IMR-90 (cell line): ENCODE data around the gene MYBPC3. TPM values are rescaled to one million over a fixed set of nuclear protein-coding genes. Genes with fewer than 3 reads are reported as not detected.

Experiments
- ATAC-seq: fragments of 200-7000 bp; cut with Tn5 transposase; 2 replicates; pipeline ENCODE4 v1.9.1; 2020; ENCODE audit warnings: low read depth, mild to moderate bottlenecking, moderate library complexity
- BruUV-seq: library from RNA; stranded (reverse); fragments of 400-500 nt; replicated peaks from 2 replicates; lab custom pipeline; 2021; lab: Mats Ljungman, UMichigan
- CTCF ChIA-PET: fragments of 300-600 bp; formaldehyde crosslinking; extraction: SDS; loops from one replicate; lab custom pipeline; 2021; ENCODE audit warnings: antibody characterized with exemption; lab: Yijun Ruan, JAX
- POLR2A ChIA-PET: fragments of 300-600 bp; sonication (Branson Sonifier 250); formaldehyde crosslinking; loops from one replicate; lab custom pipeline; 2022; ENCODE audit warnings: antibody characterized with exemption; ENCODE audit not compliant: unreplicated experiment; lab: Charles Lee
- DNase-seq: peaks from one replicate; pipeline ENCODE4 v3.0.0; 2013
- H2AFZ ChIP-seq: replicated peaks from 2 replicates; pipeline ENCODE3; 2013; ENCODE audit warnings: low read length, mild to moderate bottlenecking; ENCODE audit not compliant: poor library complexity
- H2AK5ac ChIP-seq: 2 replicates; pipeline ENCODE4 v1.6.1; 2013; ENCODE audit warnings: low read depth, low read length, inconsistent platforms
- H2AK9ac ChIP-seq: replicated peaks from 2 replicates; pipeline ENCODE3; 2013; ENCODE audit warnings: mild to moderate bottlenecking, low read depth, low read length, moderate library complexity; ENCODE audit not compliant: poor library complexity
- H2BK120ac ChIP-seq: 2 replicates; pipeline ENCODE4 v1.6.1; 2013; ENCODE audit warnings: low read depth, low read length, inconsistent platforms
- H2BK15ac ChIP-seq: 3 replicates; pipeline ENCODE4 v1.6.1; 2013; ENCODE audit warnings: low read depth, low read length, inconsistent platforms
- H2BK20ac ChIP-seq: 2 replicates; pipeline ENCODE4 v1.6.1; 2013; ENCODE audit warnings: low read depth, mild to moderate bottlenecking, inconsistent platforms, low read length, moderate library complexity
- H2BK5ac ChIP-seq: 2 replicates; pipeline ENCODE4 v1.6.1; 2013; ENCODE audit warnings: mild to moderate bottlenecking, low read depth, low read length, inconsistent platforms; ENCODE audit not compliant: poor library complexity, severe bottlenecking
- H3K14ac ChIP-seq: replicated peaks from 2 replicates; pipeline ENCODE4 v1.6.1; 2013; ENCODE audit warnings: low read depth, low read length, inconsistent platforms
- H3K18ac ChIP-seq: 2 replicates; pipeline ENCODE4 v1.6.1; 2013; ENCODE audit warnings: low read depth, low read length, control low read depth
- H3K23ac ChIP-seq: 2 replicates; pipeline ENCODE4 v1.6.1; 2013; ENCODE audit warnings: low read depth, low read length, inconsistent platforms
- H3K27ac ChIP-seq: 2 replicates; pipeline ENCODE4 v1.5.1; 2013; ENCODE audit warnings: mild to moderate bottlenecking, control low read depth, low read length; ENCODE audit not compliant: insufficient read depth
- H3K27me3 ChIP-seq: 2 replicates; pipeline ENCODE4 v1.6.1; 2013; ENCODE audit warnings: low read length; ENCODE audit not compliant: control insufficient read depth, insufficient read depth
- H3K36me3 ChIP-seq: 2 replicates; pipeline ENCODE4 v1.6.1; 2013; ENCODE audit warnings: low read length, mixed read lengths; ENCODE audit not compliant: control insufficient read depth, insufficient read depth
- H3K4ac ChIP-seq: 2 replicates; pipeline ENCODE4 v1.6.1; 2013; ENCODE audit warnings: low read depth, low read length, inconsistent platforms
- H3K4me1 ChIP-seq: 2 replicates; pipeline ENCODE4 v1.6.1; 2013; ENCODE audit warnings: low read length, mixed read lengths; ENCODE audit not compliant: control insufficient read depth, insufficient read depth
- H3K4me2 ChIP-seq: 2 replicates; pipeline ENCODE4 v1.6.1; 2013; ENCODE audit warnings: low read depth, mild to moderate bottlenecking, control low read depth, low read length, moderate library complexity
- H3K4me3 ChIP-seq: 2 replicates; pipeline ENCODE4 v1.5.1; 2013; ENCODE audit warnings: low read depth, mild to moderate bottlenecking, control low read depth, low read length, moderate library complexity; ENCODE audit not compliant: insufficient read depth
- H3K56ac ChIP-seq: 2 replicates; pipeline ENCODE4 v1.6.1; 2013; ENCODE audit warnings: low read length, inconsistent platforms; ENCODE audit not compliant: insufficient read depth; ENCODE audit errors: extremely low read depth
- H3K79me1 ChIP-seq, 2 experiments: 2 replicates each; pipeline ENCODE4 v1.6.1; 2013; ENCODE audit warnings: low read length in 2 of 2, inconsistent platforms in 1 of 2, low read depth in 1 of 2
- H3K9ac ChIP-seq: 2 replicates; pipeline ENCODE4 v1.6.1; 2013; ENCODE audit warnings: low read depth, low read length, control low read depth
- H3K9me1 ChIP-seq: 2 replicates; pipeline ENCODE4 v1.6.1; 2013; ENCODE audit warnings: low read length, inconsistent platforms; ENCODE audit not compliant: insufficient read depth
- H3K9me3 ChIP-seq: 2 replicates; pipeline ENCODE4 v1.6.1; 2013; ENCODE audit warnings: low read length; ENCODE audit not compliant: control insufficient read depth, insufficient read depth
- H4K20me1 ChIP-seq: 2 replicates; pipeline ENCODE4 v1.6.1; 2013; ENCODE audit warnings: low read length, inconsistent platforms; ENCODE audit not compliant: insufficient read depth
- H4K5ac ChIP-seq: 2 replicates; pipeline ENCODE4 v1.6.1; 2013; ENCODE audit warnings: mild to moderate bottlenecking, low read depth, low read length, control low read depth
- H4K8ac ChIP-seq, 2 experiments: 2 replicates each; pipeline ENCODE4 v1.6.1; 2013; ENCODE audit warnings: low read depth in 2 of 2, low read length in 2 of 2, control low read depth in 1 of 2, inconsistent platforms in 1 of 2
- H4K91ac ChIP-seq: 2 replicates; pipeline ENCODE4 v1.6.1; 2013; ENCODE audit warnings: low read depth, low read length, inconsistent platforms; ENCODE audit not compliant: insufficient read depth
- BHLHE40 ChIP-seq: fragments of 150-350 bp; IDR thresholded peaks from 2 replicates; pipeline ENCODE4 v1.6.1; 2016; ENCODE audit warnings: mild to moderate bottlenecking, low read depth, low read length
- CEBPB ChIP-seq: IDR thresholded peaks from 2 replicates; pipeline ENCODE4 v1.6.1; 2012; ENCODE audit warnings: low read depth, low read length, improper control_type of control experiment
- CHD1 ChIP-seq: IDR thresholded peaks from 2 replicates; pipeline ENCODE4 v1.6.1; 2012; ENCODE audit warnings: low read depth, low read length, improper control_type of control experiment
- MAFK ChIP-seq: IDR thresholded peaks from 2 replicates; pipeline ENCODE4 v1.6.1; 2012; ENCODE audit warnings: low read depth, low read length, improper control_type of control experiment
- MXI1 ChIP-seq: IDR thresholded peaks from 2 replicates; pipeline ENCODE4 v1.6.1; 2012; ENCODE audit warnings: low read depth, mild to moderate bottlenecking, low read length, moderate library complexity, borderline replicate concordance
- POLR2A ChIP-seq: IDR thresholded peaks from 2 replicates; pipeline ENCODE4 v1.6.1; 2012; ENCODE audit warnings: mild to moderate bottlenecking, low read depth, low read length
- RAD21 ChIP-seq: IDR thresholded peaks from 2 replicates; pipeline ENCODE4 v1.6.1; 2012; ENCODE audit warnings: low read length, improper control_type of control experiment
- RCOR1 ChIP-seq: IDR thresholded peaks from 2 replicates; pipeline ENCODE4 v1.6.1; 2012; ENCODE audit warnings: mild to moderate bottlenecking, low read length, improper control_type of control experiment; ENCODE audit not compliant: insufficient replicate concordance
- RFX5 ChIP-seq: IDR thresholded peaks from 2 replicates; pipeline ENCODE4 v1.8.0; 2012; ENCODE audit warnings: low read depth, mild to moderate bottlenecking, low read length, moderate library complexity
- WGBS, 2 experiments: methylation state at CpG; one replicate each; pipeline versions ENCODE4 v1.1.5 to v1.1.7; 2013; ENCODE audit warnings: missing lambda C conversion rate in 2 of 2; ENCODE audit not compliant: insufficient read length in 1 of 2; ENCODE audit errors: extremely low coverage in 2 of 2; 5-methylcytosine and 5-hydroxymethylcytosine counted together
- dilution Hi-C: fragments of 300-500 bp; cut with HindIII; formaldehyde crosslinking; loops from one replicate; pipeline ENCODE4 v1.14.3; 2018; ENCODE audit warnings: low sequenced_read_pairs; ENCODE audit not compliant: unreplicated experiment
- in situ Hi-C: fragments of 300-500 bp; cut with MboI; formaldehyde crosslinking; loops from 3 replicates; pipeline ENCODE4 v1.14.3; 2019; ENCODE audit warnings: low sequenced_read_pairs, inconsistent platforms, mixed read lengths
- intact Hi-C: fragments of 100-400 bp; cut with micrococcal nuclease; formaldehyde crosslinking; loops from 2 replicates; pipeline ENCODE4 v1.10.0; 2022
- polyA plus RNA-seq, 3 experiments: library from polyadenylated mRNA; depleted of rRNA; stranded (reverse); fragments of >200 nt; gene quantifications; 2 replicates each; pipeline ENCODE4 v1.2.3, GENCODE V29; 2012; ENCODE audit warnings: low replicate concordance in 1 of 3
- total RNA-seq: library from RNA; depleted of rRNA; stranded (reverse); fragments of >200 nt; gene quantifications from 2 replicates; pipeline ENCODE4 v1.2.3, GENCODE V29; 2012
- TF ChIP-seq, protein P1 (sequence below): fragments of 150-350 bp; IDR thresholded peaks from 2 replicates; pipeline ENCODE4 v1.6.1; 2017; ENCODE audit warnings: mild to moderate bottlenecking, antibody characterized with exemption, low read length, low read depth
- TF ChIP-seq, protein P2 (sequence below): conservative IDR thresholded peaks from 2 replicates; pipeline ENCODE4 v1.5.1; 2012; ENCODE audit warnings: mild to moderate bottlenecking, low read depth, low read length, improper control_type of control experiment

The MYBPC3 gene
- total and polyA plus RNA-seq, 2 of the 4 experiments (the other 2 are of a cell fraction), result not detected

DNA sequence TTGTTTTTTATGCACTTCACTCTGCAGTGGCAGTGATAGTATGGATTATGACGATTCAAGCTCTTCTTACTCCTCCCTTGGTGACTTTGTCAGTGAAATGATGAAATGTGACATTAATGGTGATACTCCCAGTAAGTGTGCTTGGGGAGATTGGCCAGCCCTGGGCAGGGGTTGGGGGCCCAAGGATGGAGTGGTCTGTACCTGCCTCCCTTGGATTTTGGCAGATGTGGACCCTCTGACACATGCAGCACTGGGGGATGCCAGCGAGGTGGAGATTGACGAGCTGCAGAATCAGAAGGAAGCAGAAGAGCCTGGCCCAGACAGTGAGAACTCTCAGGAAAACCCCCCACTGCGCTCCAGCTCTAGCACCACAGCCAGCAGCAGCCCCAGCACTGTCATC is 68.4 kb downstream of the MYBPC3 start:
- no peak overlapping the region for H3K4ac ChIP-seq
- H3K9me3 ChIP-seq, result no peaks in the 10 kb centered on the region
- ChIA-PET CTCF (no interaction called here), POLR2A (no interaction called here)
- TF ChIP-seq, protein P1, sequence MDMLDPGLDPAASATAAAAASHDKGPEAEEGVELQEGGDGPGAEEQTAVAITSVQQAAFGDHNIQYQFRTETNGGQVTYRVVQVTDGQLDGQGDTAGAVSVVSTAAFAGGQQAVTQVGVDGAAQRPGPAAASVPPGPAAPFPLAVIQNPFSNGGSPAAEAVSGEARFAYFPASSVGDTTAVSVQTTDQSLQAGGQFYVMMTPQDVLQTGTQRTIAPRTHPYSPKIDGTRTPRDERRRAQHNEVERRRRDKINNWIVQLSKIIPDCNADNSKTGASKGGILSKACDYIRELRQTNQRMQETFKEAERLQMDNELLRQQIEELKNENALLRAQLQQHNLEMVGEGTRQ, result no peak
- TF ChIP-seq CEBPB, result no peak
- TF ChIP-seq RFX5, result no peak
- no peak for TF ChIP-seq MAFK
- no peak for TF ChIP-seq MXI1
- TF ChIP-seq POLR2A, result no peak
- TF ChIP-seq RAD21, result no peak
- TF ChIP-seq, protein P2, sequence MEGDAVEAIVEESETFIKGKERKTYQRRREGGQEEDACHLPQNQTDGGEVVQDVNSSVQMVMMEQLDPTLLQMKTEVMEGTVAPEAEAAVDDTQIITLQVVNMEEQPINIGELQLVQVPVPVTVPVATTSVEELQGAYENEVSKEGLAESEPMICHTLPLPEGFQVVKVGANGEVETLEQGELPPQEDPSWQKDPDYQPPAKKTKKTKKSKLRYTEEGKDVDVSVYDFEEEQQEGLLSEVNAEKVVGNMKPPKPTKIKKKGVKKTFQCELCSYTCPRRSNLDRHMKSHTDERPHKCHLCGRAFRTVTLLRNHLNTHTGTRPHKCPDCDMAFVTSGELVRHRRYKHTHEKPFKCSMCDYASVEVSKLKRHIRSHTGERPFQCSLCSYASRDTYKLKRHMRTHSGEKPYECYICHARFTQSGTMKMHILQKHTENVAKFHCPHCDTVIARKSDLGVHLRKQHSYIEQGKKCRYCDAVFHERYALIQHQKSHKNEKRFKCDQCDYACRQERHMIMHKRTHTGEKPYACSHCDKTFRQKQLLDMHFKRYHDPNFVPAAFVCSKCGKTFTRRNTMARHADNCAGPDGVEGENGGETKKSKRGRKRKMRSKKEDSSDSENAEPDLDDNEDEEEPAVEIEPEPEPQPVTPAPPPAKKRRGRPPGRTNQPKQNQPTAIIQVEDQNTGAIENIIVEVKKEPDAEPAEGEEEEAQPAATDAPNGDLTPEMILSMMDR, result no peak
- TF ChIP-seq RCOR1, result no peak
- no peak for TF ChIP-seq CHD1
- TF ChIP-seq BHLHE40, result no peak
- no peak overlapping the region for H3K56ac ChIP-seq
- no peak overlapping the region for H3K18ac ChIP-seq
- H3K9ac ChIP-seq, result no peak overlapping the region
- no peak overlapping the region for H4K5ac ChIP-seq
- in situ Hi-C loops, result no loop called here
- no TSS peak for BruUV-seq
- H2AFZ ChIP-seq, result no peak overlapping the region
- no peaks in the 10 kb centered on the region for H4K20me1 ChIP-seq
- 0 out of 4 replicates have a peak, but pooled peaks cover 0 to 2% of the 10 kb centered on the region in 2 experiments for H3K79me1 ChIP-seq
- no peaks in the 10 kb centered on the region for H3K4me1 ChIP-seq
- peaks cover 66% of the 10 kb centered on the region for H3K36me3 ChIP-seq
- ATAC-seq (no peak), DNase-seq (no peak)
- no peak overlapping the region for H3K4me2 ChIP-seq
- H4K8ac ChIP-seq, result no peak overlapping the region
- dilution Hi-C loops, result no loop called here
- no peak overlapping the region for H2AK5ac ChIP-seq
- H2BK20ac ChIP-seq, result no peak overlapping the region
- no peak overlapping the region for H2BK120ac ChIP-seq
- no peak overlapping the region for H4K91ac ChIP-seq
- no peak overlapping the region for H3K27ac ChIP-seq
- no peak overlapping the region for H2AK9ac ChIP-seq
- no peaks in the 10 kb centered on the region for H3K27me3 ChIP-seq
- H3K9me1 ChIP-seq, result peaks cover 5% of the 10 kb centered on the region; the same call in 1 of the 2 replicates
- no peak overlapping the region for H3K4me3 ChIP-seq
- H3K23ac ChIP-seq, result no peak overlapping the region
- intact Hi-C loops, result no loop called here
- no peak overlapping the region for H3K14ac ChIP-seq
- H2BK5ac ChIP-seq, result no peak overlapping the region
- H2BK15ac ChIP-seq, result no peak overlapping the region
- 80% methylated on average over 1 of the region's 4 CpGs; no CpG with 5 or more reads in 1 of the 2 experiments for WGBS, 2 experiments
